ENCODE measurements around the gene GNB1. TPM values are rescaled to one million over a fixed set of nuclear protein-coding genes. Genes with fewer than 3 reads are reported as not detected.

GNB1 gene
- total and polyA plus RNA-seq, 2 donors (not counting 1 experiment from before 2014, with no cell fraction given), result 91.3 to 485 TPM

- Histone ChIP-seq H3K4me3 (replicated peaks in 1 of 4; ENCODE audit: control extremely low read depth in 1 of 4, insufficient read depth in 1 of 4, low read depth in 3 of 4, low read length in 4 of 4) (no peak overlapping the region), H4K20me1 (ENCODE audit: control insufficient read depth, extremely low read depth, insufficient read depth, low read length) (peaks cover 9% of the 10 kb centered on the region), H3K4me1 (ENCODE audit: control insufficient read depth, extremely low read depth, insufficient read depth, low read length) (peaks cover 10% of the 10 kb centered on the region), H3K79me2 (ENCODE audit: control insufficient read depth, insufficient read depth, low read length) (peaks cover 98% of the 10 kb centered on the region), H3K27me3 (ENCODE audit: control insufficient read depth, insufficient read depth, low read length) (no peaks in the 10 kb centered on the region), H2AFZ (ENCODE audit: low read length) (no peak overlapping the region), H3K9ac (ENCODE audit: insufficient read depth, low read length) (no peak overlapping the region), H3K4me2 (ENCODE audit: extremely low read depth, insufficient read depth, low read length) (no peak overlapping the region), H3K27ac (ENCODE audit: insufficient read depth, low read length) (no peak overlapping the region), H3K36me3 (ENCODE audit: control insufficient read depth, insufficient read depth, low read length) (peaks cover 2% of the 10 kb centered on the region), H3K9me3 (ENCODE audit: control insufficient read depth, insufficient read depth, low read depth, low read length) (no peaks in the 10 kb centered on the region)
- DNase-seq (ENCODE audit: low read depth in 2 of 2), result no peak
- TF ChIP-seq CTCF (conservative IDR thresholded peaks at IDR 0.05 in 1 of 2, IDR thresholded peaks at IDR 0.05 in 1 of 2; ENCODE audit: low read depth in 1 of 2, low read length in 2 of 2), result no peak
- TF ChIP-seq EZH2 (IDR thresholded peaks at IDR 0.05; ENCODE audit: low read length, missing control alignments), result no peak
Observed at GRCh38 chr1:1879942-1880341, 10.9 kb downstream of the GNB1 start.

- no peak for DNase-seq (ENCODE audit: low read depth in 2 of 2)
- Histone ChIP-seq H3K27me3 (ENCODE audit: control insufficient read depth, insufficient read depth, low read length) (no peaks in the 10 kb centered on the region), H3K36me3 (ENCODE audit: control insufficient read depth, insufficient read depth, low read length) (peaks cover 9% of the 10 kb centered on the region), H3K27ac (ENCODE audit: insufficient read depth, low read length) (no peak overlapping the region), H3K9me3 (ENCODE audit: control insufficient read depth, insufficient read depth, low read depth, low read length) (no peaks in the 10 kb centered on the region), H3K4me2 (ENCODE audit: extremely low read depth, insufficient read depth, low read length) (no peak overlapping the region), H3K4me1 (ENCODE audit: control insufficient read depth, extremely low read depth, insufficient read depth, low read length) (peaks cover 6% of the 10 kb centered on the region), H3K79me2 (ENCODE audit: control insufficient read depth, insufficient read depth, low read length) (peaks cover 99% of the 10 kb centered on the region), H3K4me3 (replicated peaks in 1 of 4; ENCODE audit: control extremely low read depth in 1 of 4, insufficient read depth in 1 of 4, low read depth in 3 of 4, low read length in 4 of 4) (no peak overlapping the region), H2AFZ (ENCODE audit: low read length) (no peak overlapping the region), H4K20me1 (ENCODE audit: control insufficient read depth, extremely low read depth, insufficient read depth, low read length) (peaks cover 16% of the 10 kb centered on the region), H3K9ac (ENCODE audit: insufficient read depth, low read length) (no peak overlapping the region)
- TF ChIP-seq EZH2 (IDR thresholded peaks at IDR 0.05; ENCODE audit: low read length, missing control alignments), result no peak
- no peak for TF ChIP-seq CTCF (conservative IDR thresholded peaks at IDR 0.05 in 1 of 2, IDR thresholded peaks at IDR 0.05 in 1 of 2; ENCODE audit: low read depth in 1 of 2, low read length in 2 of 2)
Observed at GRCh38 chr1:1877865-1878436, 12.9 kb downstream of the GNB1 start.

- Histone ChIP-seq H3K36me3 (ENCODE audit: control insufficient read depth, insufficient read depth, low read length) (peaks cover 10% of the 10 kb centered on the region), H2AFZ (ENCODE audit: low read length) (no peak overlapping the region), H3K27ac (ENCODE audit: insufficient read depth, low read length) (no peak overlapping the region), H4K20me1 (ENCODE audit: control insufficient read depth, extremely low read depth, insufficient read depth, low read length) (peaks cover 22% of the 10 kb centered on the region), H3K9ac (ENCODE audit: insufficient read depth, low read length) (no peak overlapping the region), H3K4me3 (replicated peaks in 1 of 4; ENCODE audit: control extremely low read depth in 1 of 4, insufficient read depth in 1 of 4, low read depth in 3 of 4, low read length in 4 of 4) (no peak overlapping the region), H3K79me2 (ENCODE audit: control insufficient read depth, insufficient read depth, low read length) (peaks cover 99% of the 10 kb centered on the region), H3K27me3 (ENCODE audit: control insufficient read depth, insufficient read depth, low read length) (no peaks in the 10 kb centered on the region), H3K4me1 (ENCODE audit: control insufficient read depth, extremely low read depth, insufficient read depth, low read length) (peaks cover 6% of the 10 kb centered on the region), H3K4me2 (ENCODE audit: extremely low read depth, insufficient read depth, low read length) (no peak overlapping the region), H3K9me3 (ENCODE audit: control insufficient read depth, insufficient read depth, low read depth, low read length) (no peaks in the 10 kb centered on the region)
- DNase-seq (ENCODE audit: low read depth in 2 of 2), result peak in 1 of 2 donors; percentile 72
- TF ChIP-seq EZH2 (IDR thresholded peaks at IDR 0.05; ENCODE audit: low read length, missing control alignments) (no peak), CTCF (conservative IDR thresholded peaks at IDR 0.05 in 1 of 2, IDR thresholded peaks at IDR 0.05 in 1 of 2; ENCODE audit: low read depth in 1 of 2, low read length in 2 of 2) (no peak)
Observed at GRCh38 chr1:1876335-1876930, 14.5 kb downstream of the GNB1 start.
